Measurements from ENCODE around the gene NTMT1. TPM values are rescaled to one million over a fixed set of nuclear protein-coding genes. Genes with fewer than 3 reads are reported as not detected.
A peak's percentile ranks its signal among the peaks of the same experiment; 100 is the strongest.

The NTMT1 gene
- total RNA-seq, 2 experiments from 2014 or later, result 50.7 to 52.5 TPM

- H3K27ac Mint-ChIP-seq, result peak overlapping the region; percentile 27
- ChIA-PET CTCF (interaction anchor here (1.2 kb wide), 1 partner anchor 28 kb away, joined by 6 read pairs; no protein-coding TSS in a partner anchor), POLR2A (interaction anchor here (1.4 to 2.2 kb wide), 4 partner anchors 13 to 443 kb away, joined by 4 to 9 read pairs (median 8); partner anchors contain the start of gene IER5L)
- no peaks in the 10 kb centered on the region for H3K36me3 Mint-ChIP-seq (ENCODE audit: low read depth)
- H3K27ac ChIP-seq (ENCODE audit: low read depth in 1 of 2, low read length in 2 of 2), result no peak overlapping the region
- ATAC-seq (ENCODE audit: poor library complexity) (no peak), DNase-seq (no peak)
- H3K27me3 ChIP-seq (ENCODE audit: control insufficient read depth in 1 of 2, insufficient read depth in 2 of 2, low read length in 2 of 2), result no peaks in the 10 kb centered on the region
- H3K9me3 Mint-ChIP-seq, result no peaks in the 10 kb centered on the region
- peaks cover 0 to 3% of the 10 kb centered on the region in 2 experiments for H3K9me3 ChIP-seq (ENCODE audit: control insufficient read depth in 1 of 2, insufficient read depth in 1 of 2, low read length in 2 of 2)
- H3K4me3 Mint-ChIP-seq, result no peak overlapping the region
- TF ChIP-seq, protein P1, sequence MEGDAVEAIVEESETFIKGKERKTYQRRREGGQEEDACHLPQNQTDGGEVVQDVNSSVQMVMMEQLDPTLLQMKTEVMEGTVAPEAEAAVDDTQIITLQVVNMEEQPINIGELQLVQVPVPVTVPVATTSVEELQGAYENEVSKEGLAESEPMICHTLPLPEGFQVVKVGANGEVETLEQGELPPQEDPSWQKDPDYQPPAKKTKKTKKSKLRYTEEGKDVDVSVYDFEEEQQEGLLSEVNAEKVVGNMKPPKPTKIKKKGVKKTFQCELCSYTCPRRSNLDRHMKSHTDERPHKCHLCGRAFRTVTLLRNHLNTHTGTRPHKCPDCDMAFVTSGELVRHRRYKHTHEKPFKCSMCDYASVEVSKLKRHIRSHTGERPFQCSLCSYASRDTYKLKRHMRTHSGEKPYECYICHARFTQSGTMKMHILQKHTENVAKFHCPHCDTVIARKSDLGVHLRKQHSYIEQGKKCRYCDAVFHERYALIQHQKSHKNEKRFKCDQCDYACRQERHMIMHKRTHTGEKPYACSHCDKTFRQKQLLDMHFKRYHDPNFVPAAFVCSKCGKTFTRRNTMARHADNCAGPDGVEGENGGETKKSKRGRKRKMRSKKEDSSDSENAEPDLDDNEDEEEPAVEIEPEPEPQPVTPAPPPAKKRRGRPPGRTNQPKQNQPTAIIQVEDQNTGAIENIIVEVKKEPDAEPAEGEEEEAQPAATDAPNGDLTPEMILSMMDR (IDR thresholded peaks at IDR 0.05), result no peak
- no peak overlapping the region for H3K4me3 ChIP-seq (ENCODE audit: low read length)
- H3K36me3 ChIP-seq (ENCODE audit: insufficient read depth, low read length), result no peaks in the 10 kb centered on the region
- H3K4me1 ChIP-seq (ENCODE audit: insufficient read depth, low read length), result peaks cover 73% of the 10 kb centered on the region
- H3K4me1 Mint-ChIP-seq (ENCODE audit: low read depth), result peaks cover 69% of the 10 kb centered on the region
- H3K27me3 Mint-ChIP-seq, result no peaks in the 10 kb centered on the region
- intact Hi-C loops (cut with DNase I, micrococcal nuclease), result loop anchor here in 1 of 2 experiments (10.0 kb wide), 1 partner anchor 89 kb away; no protein-coding TSS in a partner anchor
Measured at GRCh38 chr9:129583308-129584038, 42.5 kb upstream of the NTMT1 start.

DNA sequence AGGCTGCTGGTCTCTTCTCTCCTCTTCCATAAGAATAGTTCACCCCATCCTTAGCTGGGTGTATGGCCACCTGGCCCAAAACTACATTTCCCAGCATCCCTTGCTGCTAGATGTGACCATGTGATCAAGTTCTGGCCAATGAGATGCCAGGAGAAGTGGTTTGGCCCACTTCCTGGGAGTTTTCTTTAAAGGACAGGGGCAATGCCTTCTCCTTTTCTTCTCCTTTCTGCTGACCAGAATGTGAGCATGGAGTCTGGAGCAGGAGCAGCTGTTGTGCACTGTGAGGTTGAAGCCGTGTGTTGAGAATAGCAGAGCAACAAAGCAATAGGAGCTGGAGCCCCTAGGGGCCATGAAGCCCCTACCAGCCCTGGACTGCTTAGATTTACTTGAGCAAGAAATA is 41.8 kb upstream of the NTMT1 start:
- Histone ChIP-seq H3K36me3 (ENCODE audit: insufficient read depth, low read length) (no peaks in the 10 kb centered on the region), H3K4me1 (ENCODE audit: insufficient read depth, low read length) (peaks cover 71% of the 10 kb centered on the region), H3K4me3 (ENCODE audit: low read length) (no peak overlapping the region), H3K9me3 (ENCODE audit: control insufficient read depth in 1 of 2, insufficient read depth in 1 of 2, low read length in 2 of 2) (peaks cover 0 to 3% of the 10 kb centered on the region in 2 experiments), H3K27ac (ENCODE audit: low read depth in 1 of 2, low read length in 2 of 2) (peak overlapping the region in 1 of 2 donors; percentile 21), H3K27me3 (ENCODE audit: control insufficient read depth in 1 of 2, insufficient read depth in 2 of 2, low read length in 2 of 2) (no peaks in the 10 kb centered on the region)
- TF ChIP-seq, protein P1 (IDR thresholded peaks at IDR 0.05), result no peak
- Mint-ChIP-seq H3K4me3 (no peak overlapping the region), H3K27me3 (no peaks in the 10 kb centered on the region), H3K4me1 (ENCODE audit: low read depth) (peaks cover 66% of the 10 kb centered on the region), H3K36me3 (ENCODE audit: low read depth) (no peaks in the 10 kb centered on the region), H3K27ac (peak overlapping the region; percentile 70), H3K9me3 (no peaks in the 10 kb centered on the region)
- ATAC-seq (ENCODE audit: poor library complexity), result peak; percentile 61
- POLR2A ChIA-PET, result interaction anchor here (1.4 to 2.2 kb wide), 4 partner anchors 12 to 444 kb away, joined by 4 to 9 read pairs (median 8); partner anchors contain the start of gene IER5L
- intact Hi-C loops (cut with DNase I, micrococcal nuclease), result loop anchor here in 1 of 2 experiments (10.0 kb wide), 1 partner anchor 89 kb away; no protein-coding TSS in a partner anchor
- CTCF ChIA-PET, result interaction anchor here (1.2 kb wide), 1 partner anchor 27 kb away, joined by 6 read pairs; no protein-coding TSS in a partner anchor
- peak; percentile 27 to 87 (median 48) for DNase-seq

DNA sequence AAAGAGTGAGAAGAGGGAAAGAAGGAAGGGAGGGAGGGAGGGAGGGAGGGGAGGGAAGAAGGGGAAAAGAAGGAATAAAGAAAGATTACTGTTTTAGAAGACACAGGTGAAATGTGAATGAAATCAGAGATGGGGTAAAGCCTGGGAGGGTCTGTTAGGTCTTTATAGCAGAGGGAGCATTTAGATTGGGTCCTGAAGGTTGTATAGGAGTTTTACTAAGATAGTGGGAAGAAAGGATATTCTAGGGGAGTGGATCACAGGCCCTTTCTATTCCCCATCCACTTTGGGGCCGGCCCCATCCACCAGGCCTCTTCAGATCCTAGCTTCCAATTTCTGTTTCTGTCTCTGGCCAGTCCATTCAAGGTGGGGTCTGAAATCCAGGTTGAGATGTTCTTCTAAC is 40.6 kb upstream of the NTMT1 start:
- Histone ChIP-seq H3K36me3 (ENCODE audit: insufficient read depth, low read length) (no peaks in the 10 kb centered on the region), H3K4me1 (ENCODE audit: insufficient read depth, low read length) (peaks cover 59% of the 10 kb centered on the region), H3K9me3 (ENCODE audit: control insufficient read depth in 1 of 2, insufficient read depth in 1 of 2, low read length in 2 of 2) (peaks cover 0 to 3% of the 10 kb centered on the region in 2 experiments), H3K27ac (ENCODE audit: low read depth in 1 of 2, low read length in 2 of 2) (no peak overlapping the region), H3K4me3 (ENCODE audit: low read length) (no peak overlapping the region), H3K27me3 (ENCODE audit: control insufficient read depth in 1 of 2, insufficient read depth in 2 of 2, low read length in 2 of 2) (no peaks in the 10 kb centered on the region)
- peaks cover 54% of the 10 kb centered on the region for H3K4me1 Mint-ChIP-seq (ENCODE audit: low read depth)
- TF ChIP-seq, protein P1 (IDR thresholded peaks at IDR 0.05), result no peak
- no peaks in the 10 kb centered on the region for H3K9me3 Mint-ChIP-seq
- POLR2A ChIA-PET, result interaction anchor here (0.7 to 2.2 kb wide), 3 partner anchors 11 to 407 kb away, joined by 3 to 9 read pairs (median 8); partner anchors contain the start of gene IER5L
- CTCF ChIA-PET, result interaction anchor here (0.7 kb wide), 1 partner anchor 89 kb away, joined by 3 read pairs; no protein-coding TSS in a partner anchor
- no peaks in the 10 kb centered on the region for H3K27me3 Mint-ChIP-seq
- H3K4me3 Mint-ChIP-seq, result no peak overlapping the region
- intact Hi-C loops (cut with DNase I, micrococcal nuclease), result loop anchor here in 1 of 2 experiments (10.0 kb wide), 1 partner anchor 91 kb away; no protein-coding TSS in a partner anchor
- H3K27ac Mint-ChIP-seq, result no peak overlapping the region
- H3K36me3 Mint-ChIP-seq (ENCODE audit: low read depth), result no peaks in the 10 kb centered on the region
- ATAC-seq (ENCODE audit: poor library complexity) (no peak), DNase-seq (no peak)

Data from CD4-positive, alpha-beta T cell (primary cell).